Esophagus squamous epithelium (tissue), 4 donors: ENCODE measurements around the gene SPEN.

ENCODE experiments used
- CTCF ChIP-seq, 6 experiments: fragments of 450-650 bp in 4 of 6; fragments of 200-600 bp in 2 of 6; sonication (generic) in 2 of 6; IDR thresholded peaks; one replicate each; pipeline ENCODE4 v1.5.1; 2016 to 2019; ENCODE audit warnings: antibody characterized with exemption in 6 of 6, mild to moderate bottlenecking in 4 of 6, moderate library complexity in 4 of 6
- POLR2A ChIP-seq, 4 donors: fragments of 450-650 bp; IDR thresholded peaks; one replicate each; pipeline ENCODE4 v1.6.1; 2017; ENCODE audit warnings: antibody characterized with exemption in 4 of 4, mild to moderate bottlenecking in 4 of 4, moderate library complexity in 3 of 4

GRCh38 chr1:15838721-15839120 lies 8.8 kb upstream of the SPEN start:
- TF ChIP-seq CTCF (IDR thresholded peaks at IDR 0.05) (no peak), POLR2A (IDR thresholded peaks at IDR 0.05) (no peak)
